A172 (cell line): ENCODE data around the gene S1PR1. TPM values are rescaled to one million over a fixed set of nuclear protein-coding genes. Genes with fewer than 3 reads are reported as not detected.
A peak's percentile ranks its signal among the peaks of the same experiment; 100 is the strongest.

Experiments used
- DNase-seq: peaks from one replicate; pipeline ENCODE4 v3.0.0-alpha.2; 2015; ENCODE audit warnings: low spot score
- total RNA-seq: library from RNA; depleted of rRNA; stranded (reverse); fragments of >200 nt; shearing (Covaris generic); gene quantifications from 2 replicates; pipeline ENCODE4 v1.2.3, GENCODE V29; 2014; rRNA removed

Gene S1PR1
- total RNA-seq, 1 experiment from 2014 or later, result 0.50 TPM

DNA sequence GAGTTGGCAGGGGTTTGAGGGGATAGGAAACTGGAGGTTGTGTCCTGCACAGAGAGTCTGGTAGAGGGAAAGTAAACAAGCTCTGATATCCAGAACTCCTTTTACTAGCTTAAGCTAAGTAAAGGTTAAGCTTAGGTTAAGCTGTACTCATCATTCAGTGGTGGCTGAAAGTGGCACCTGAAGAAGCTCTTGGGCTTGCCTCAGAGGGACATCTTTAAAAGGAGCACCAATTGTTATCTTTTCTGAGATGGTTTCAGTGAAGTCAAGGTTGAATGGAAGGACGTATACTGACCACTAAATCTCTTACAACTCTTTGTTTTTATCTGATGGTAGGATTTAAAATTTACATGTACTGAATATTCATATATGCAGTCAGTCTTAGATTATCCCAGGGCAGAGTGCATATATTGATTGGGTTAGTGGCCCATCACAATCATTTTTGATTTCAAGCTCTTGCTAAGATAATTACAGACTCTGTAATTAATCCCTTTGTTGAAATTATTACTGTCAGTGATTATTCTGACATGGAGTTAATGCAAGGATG is 43.3 kb downstream of the S1PR1 start:
- DNase-seq, result no peak

DNA sequence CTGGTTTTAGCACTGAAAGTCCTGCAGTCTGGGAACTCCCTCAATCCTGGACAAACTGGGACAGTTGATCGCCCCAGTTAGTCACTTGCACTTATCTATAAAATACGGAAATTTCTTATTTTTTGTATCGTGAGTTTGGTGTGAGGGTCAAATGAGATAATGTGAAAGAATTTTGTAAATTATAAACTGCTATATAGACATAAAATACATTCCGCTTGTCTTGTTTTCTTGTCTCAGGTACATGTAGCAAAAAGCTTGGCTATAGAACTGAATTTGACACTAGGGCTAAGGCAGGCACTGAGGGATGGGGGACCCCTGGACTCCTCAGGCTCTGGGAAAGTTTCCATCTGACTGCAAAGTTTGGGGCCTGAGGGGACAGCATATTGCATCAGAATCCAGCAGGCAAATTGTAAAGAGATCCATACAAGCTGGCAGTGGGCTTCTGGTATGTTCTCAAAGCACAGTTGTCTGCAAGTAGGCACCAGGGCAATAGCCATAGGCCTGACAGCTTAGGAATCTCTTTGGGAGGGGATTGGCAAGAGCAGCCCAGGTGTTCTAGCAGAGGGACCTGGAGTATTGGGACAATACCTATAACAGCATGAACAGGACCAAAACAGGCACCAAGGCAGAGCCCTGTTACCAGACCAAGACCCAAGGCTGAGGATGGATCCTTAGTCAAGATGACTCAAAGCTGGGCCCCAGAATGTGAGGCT is 44.3 kb downstream of the S1PR1 start:
- DNase-seq, result no peak

DNA sequence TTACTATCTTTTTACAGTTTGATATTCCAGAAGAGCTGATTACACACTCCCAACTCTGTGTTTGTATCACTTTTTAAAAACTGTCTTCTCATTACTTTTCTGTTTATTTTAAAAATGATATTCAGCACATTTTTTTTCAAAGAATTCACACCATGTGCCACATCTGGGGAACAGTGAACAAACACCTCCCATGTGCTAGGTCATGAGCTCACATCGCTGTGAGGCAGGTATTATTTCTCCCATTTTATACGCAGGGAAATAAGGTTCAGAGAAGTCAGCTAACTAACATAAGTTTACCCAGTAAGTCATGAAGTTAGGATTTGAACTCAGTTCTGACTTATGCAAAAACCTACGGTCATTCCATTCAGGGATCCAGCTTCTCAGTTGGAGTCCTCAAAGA is 44.9 kb downstream of the S1PR1 start:
- no peak for DNase-seq

DNA sequence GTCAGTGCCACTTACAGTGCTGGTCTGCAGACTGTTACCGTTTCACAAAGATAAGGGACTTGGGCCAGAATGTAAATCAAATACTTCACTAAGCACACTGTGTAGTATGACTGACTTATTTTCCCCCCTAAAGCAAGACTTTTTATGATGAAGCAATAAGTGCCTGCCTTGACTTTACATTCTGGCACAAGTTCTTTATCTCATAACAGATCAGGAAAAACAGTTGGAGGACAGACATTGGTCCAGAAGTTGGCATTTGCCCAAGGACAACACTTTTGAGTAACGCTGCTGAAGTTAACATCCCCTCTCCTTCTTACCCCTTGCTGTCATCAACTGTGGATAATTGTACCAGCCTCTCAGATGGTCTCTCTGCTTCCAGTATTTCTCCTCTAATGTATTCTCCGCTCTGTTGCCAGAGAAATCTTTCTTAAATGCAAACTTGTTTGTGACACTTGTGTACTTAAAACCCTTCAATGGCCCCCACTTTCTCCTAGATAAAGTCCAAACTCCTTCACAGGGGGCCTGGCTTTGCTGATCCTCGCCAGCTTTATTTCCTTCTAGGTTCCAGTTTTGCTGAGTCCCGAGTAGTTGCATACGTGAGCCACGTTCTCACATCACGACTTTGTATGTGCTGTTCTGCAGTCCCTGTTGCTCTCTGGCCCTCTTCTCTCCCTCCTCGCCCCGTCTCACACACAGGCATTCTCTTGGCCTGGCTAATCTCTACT is 45.7 kb downstream of the S1PR1 start:
- no peak for DNase-seq

DNA sequence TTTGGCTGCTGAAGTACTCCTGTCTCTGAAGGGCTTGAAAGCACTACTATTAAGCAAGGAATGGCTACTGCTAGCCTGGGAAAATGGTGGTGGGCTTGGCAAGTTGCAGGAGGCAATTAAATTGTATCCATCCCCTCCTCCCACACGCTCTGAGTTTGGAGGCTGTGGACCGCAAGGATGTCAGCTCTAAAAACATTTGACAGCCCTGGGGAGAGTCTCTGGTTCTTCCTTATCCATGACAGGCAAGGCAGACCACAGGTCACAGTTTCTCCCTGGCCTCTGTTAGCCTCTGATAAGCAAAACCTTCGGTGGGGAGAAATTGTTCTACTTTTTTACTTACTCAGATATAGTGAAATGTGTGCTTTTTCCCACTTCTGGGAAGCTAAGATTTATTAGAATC is 46.6 kb downstream of the S1PR1 start:
- no peak for DNase-seq

DNA sequence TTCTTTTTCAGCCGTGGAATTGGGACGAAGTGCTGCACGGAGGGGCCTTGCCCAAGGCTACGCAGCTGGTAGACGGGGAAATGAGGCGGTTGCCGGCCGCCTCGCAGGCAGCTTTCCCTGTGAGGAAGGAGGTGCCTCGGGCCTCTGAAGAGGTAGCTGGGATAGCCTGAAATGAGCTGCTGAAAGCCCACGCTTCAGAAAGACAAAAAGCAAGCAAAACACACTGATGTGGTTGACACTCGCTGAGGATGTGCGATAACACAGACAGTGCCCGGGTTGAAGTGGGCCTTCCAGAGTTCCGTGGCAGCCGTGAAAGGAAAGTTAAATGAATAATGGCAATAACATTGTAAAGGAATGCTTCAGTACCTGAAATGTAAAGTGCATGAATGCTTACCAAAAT is 47.2 kb downstream of the S1PR1 start:
- no peak for DNase-seq

DNA sequence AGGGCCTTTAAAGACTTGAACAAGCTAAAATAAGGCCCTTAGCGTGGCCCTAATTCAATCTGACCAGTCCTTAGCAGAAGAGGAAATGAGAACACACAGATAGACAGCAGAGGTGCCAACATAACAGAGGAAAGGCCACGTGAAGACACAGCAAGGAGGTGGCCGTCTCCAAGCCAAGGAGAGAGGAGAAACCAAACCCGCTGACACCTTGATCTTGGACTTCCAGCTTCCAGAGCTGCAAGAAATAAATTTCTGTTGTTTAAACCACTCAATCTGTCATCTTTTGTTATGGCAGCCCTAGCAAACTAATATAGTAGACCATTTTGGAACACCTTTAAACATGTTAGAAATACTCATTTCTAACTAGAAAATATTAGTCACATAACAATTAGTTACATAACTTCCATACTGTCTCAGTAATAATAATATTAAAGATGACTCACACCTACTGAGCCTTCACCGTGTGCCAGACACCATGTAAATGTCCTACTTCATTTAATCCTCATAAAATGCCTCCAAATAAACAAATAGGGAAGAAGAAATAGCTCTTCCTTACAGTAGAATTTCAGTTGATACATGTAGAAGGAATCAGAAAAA is 47.9 kb downstream of the S1PR1 start:
- no peak for DNase-seq

DNA sequence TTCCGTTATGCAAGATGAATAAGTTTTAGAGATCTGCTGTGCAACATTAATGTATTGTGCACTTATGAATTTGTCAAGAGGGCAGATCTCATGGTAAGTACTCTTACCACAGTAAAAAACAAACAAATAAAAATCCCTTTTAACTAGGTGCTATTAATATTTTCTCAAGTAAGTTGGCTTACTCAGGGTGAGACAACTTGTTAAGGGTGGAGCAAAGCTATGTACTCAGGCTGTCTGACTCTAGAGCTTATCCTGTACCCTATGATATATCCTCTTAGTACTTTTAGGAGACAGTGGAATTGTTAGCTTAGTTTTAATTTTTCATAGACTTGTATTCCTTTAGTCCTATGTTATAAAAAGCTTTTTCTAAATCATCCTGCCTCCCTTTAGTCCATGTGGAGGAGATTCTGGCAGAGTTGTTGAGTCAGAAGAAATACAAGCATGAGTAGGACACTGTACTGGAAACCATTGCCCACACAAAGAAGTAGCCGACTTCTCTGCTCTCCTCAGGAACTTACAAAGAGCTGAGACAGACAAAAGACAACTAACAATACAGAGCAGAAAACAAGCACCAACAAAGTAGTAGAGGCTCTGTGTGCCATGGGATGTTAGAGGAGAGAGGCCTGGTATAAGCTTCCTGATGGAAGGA is 49.2 kb downstream of the S1PR1 start:
- no peak for DNase-seq

DNA sequence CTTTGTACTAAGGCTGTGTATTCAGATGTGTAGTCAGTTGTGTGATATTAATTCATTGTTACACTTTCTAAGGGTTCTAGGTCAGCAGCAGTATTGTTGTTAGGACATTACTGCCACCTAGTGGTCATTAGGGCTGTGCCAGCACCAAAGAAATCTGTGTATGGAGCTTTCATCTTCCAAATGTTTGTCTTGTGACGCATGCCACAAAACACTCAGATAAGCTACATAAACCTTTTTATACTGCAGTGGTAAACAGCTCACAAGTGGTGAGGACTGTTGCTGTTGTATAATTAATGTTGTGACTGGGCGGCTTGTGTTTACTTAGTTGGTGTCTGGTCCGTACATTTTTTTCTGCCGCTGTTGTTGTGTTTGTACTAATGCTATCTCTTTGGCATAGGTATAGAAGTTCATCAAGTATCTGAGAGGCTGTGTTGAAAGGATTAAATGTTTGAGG is 51.7 kb downstream of the S1PR1 start:
- DNase-seq, result peak; percentile 87

DNA sequence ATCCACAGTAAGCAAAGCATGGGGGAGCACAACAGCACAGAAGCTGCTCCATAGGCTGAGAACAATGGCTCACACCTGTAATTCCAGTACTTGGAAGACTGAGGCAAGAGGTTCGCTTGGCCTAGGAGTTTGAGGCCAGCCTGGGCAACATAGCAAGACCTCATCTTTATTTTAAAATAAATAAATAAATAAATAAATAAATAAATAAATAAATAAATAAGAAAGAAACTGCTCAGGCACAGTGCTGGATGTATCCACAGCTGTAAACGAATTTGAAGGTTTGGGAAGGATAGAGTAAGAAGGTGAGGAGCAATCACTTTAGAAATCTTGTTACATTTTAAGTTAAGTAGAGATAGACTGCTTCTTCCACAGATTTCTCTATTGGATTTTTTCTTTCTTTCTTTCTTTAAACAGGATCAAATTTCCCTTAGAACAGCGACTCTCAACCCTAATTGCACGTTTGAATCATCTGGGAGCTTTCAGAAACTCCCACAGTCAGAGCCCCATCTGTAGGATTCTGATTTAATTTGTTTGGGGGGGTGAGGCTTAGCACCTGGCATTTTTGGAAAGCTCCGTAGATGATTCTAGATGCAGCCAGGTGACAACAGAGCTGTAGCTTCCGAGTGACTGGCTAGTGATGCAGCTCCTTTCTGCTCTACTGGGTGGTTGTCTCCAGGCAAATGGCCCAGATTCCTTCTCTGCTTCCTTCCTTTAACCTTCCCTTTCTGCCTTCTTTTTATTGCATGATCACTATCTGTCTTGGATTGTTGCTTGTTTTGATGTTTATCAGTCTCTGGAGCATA is 53.5 kb downstream of the S1PR1 start:
- no peak for DNase-seq

Other genes starting within 250 kb of the S1PR1 start
- gene DPH5, start 211.2 kb upstream of the S1PR1 start, total RNA-seq, result 29.5 and 39.4 TPM in 2 replicates